Ovary (tissue), 3 donors: ENCODE measurements around the gene LIFR.

Source experiments
- EP300 ChIP-seq: sonication (generic); formaldehyde crosslinking; IDR thresholded peaks from one replicate; pipeline ENCODE4 v1.6.1; 2017; ENCODE audit warnings: antibody characterized with exemption
- TF ChIP-seq, protein P1 (sequence below), 3 donors: fragments of 450-650 bp in 2 of 3; fragments of 200-600 bp in 1 of 3; IDR thresholded peaks; one replicate each; pipeline versions ENCODE4 v1.5.1 to v1.8.0; 2016 to 2022; ENCODE audit warnings: antibody characterized with exemption in 3 of 3, mild to moderate bottlenecking in 1 of 3
- donor health status: DM: no; HTN: no; CAD: no.

DNA sequence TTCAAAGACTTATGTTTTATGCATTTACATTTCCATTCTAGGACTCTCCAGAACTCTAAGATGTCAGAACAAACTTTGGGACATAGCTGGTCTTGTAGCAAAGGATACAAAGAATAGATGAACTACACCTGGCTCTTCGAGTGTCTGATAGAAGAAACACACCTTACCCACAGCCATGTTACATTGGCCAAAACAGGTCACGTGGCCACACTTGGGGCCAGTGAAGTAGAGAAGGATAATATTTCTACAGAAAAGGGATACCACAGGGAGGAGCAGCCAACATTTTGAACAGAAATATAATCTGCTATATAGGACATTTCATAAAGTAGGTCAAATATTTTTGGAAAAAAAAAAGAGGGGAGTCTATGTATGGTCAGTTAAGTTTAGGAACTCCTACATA, 22.7 kb upstream of the LIFR start:
- TF ChIP-seq, protein P1, sequence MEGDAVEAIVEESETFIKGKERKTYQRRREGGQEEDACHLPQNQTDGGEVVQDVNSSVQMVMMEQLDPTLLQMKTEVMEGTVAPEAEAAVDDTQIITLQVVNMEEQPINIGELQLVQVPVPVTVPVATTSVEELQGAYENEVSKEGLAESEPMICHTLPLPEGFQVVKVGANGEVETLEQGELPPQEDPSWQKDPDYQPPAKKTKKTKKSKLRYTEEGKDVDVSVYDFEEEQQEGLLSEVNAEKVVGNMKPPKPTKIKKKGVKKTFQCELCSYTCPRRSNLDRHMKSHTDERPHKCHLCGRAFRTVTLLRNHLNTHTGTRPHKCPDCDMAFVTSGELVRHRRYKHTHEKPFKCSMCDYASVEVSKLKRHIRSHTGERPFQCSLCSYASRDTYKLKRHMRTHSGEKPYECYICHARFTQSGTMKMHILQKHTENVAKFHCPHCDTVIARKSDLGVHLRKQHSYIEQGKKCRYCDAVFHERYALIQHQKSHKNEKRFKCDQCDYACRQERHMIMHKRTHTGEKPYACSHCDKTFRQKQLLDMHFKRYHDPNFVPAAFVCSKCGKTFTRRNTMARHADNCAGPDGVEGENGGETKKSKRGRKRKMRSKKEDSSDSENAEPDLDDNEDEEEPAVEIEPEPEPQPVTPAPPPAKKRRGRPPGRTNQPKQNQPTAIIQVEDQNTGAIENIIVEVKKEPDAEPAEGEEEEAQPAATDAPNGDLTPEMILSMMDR (IDR thresholded peaks at IDR 0.05), result no peak
- TF ChIP-seq EP300, result no peak
